Stimulated activated CD8-positive, alpha-beta memory T cell treated with anti-CD3 and anti-CD28 coated beads, Interleukin-15, amount 100 ng/mL, for 4 hours (primary cell): ENCODE measurements around the gene NCMAP.
"Not testable (repeated sequence)": the region's sequence is repeated elsewhere in the genome, so short reads cannot be mapped to it uniquely, and the experiment has no call there.

ENCODE experiments used
- DNase-seq, 2 donors: peaks; one replicate each; pipeline ENCODE4 v3.0.0-alpha.2; 2020; ENCODE audit warnings: low read depth in 2 of 2

Gene NCMAP, protein sequence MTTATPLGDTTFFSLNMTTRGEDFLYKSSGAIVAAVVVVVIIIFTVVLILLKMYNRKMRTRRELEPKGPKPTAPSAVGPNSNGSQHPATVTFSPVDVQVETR

DNA sequence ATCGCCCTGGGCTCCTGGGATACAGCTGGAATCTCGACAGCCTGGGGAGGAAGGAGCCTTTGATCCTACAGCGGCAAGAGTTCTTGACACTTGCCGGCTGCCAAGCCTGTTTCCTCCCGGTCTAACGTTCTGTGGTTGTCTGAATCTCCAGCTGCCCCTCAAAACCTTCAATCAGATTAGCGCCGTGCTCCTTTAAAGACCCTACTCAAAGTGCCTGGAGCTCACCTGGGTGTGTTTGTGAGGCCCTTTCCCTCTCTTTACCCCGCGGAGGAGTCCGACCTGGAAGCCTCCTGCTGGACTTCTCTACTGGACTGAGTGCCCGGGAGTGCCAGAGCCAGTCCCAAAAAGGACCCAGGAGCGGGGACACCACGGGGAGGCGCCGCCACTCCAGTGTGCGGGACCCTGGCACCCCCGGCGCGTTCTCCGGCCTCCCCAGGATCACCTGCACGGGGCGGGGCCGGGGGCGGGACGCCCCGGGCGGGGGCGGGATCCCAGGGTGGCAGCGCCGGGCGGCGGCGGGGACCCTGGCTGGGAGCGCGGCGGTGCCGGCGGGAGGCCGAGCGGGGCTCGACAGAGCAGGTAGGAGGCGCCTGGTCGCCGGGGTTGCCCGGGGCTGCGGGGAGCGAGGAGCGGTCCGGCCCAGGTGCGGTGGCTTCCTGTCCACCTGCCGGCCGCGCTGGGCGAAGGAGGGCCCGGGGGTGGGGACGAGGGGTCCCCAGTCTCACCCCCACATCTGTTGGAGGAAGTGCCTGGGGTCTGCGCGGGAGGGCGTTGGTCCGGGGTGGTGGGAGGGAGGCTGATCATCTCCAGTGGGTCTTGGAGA is at the start of gene NCMAP:
TSS of gene NCMAP (plus strand) at position 497 of the 823 bp plus-strand sequence. CDS start 39,344 bp downstream, outside the sequence.
- DNase-seq, result peak in 1 of 2 donors; percentile 20

DNA sequence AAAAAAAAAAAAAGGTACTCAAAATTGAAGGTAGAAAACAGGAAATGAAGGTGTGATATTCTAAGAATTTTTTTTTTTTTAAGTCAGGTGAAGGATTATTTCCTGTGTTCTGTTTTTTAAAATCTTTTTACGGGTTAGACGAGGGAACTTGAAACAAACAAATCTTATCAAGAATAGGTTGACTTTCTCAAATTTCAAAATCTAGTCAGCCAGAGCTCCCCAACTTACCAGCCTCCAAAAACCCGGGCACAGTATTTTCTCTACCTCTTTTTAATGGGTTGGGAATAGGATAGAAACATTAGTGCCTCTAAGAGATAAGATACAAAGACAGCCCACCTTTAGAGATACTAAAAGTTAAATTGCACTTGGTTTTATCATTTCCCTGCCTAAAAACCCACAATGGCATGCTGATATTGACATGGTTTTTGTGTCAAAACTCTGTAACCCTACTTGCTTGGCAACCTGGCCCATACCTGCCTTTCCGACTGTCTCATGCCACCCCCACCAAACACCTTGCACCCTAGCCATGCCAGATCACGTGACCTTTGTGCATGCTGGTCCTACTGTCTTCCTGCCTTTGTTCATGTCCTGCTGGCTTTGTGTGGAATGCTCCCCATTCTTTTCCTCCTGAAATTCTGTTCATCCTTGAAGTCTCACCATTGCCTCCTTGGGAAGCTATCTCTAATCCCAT is 49.1 kb upstream of the NCMAP start:
- no peak for DNase-seq

DNA sequence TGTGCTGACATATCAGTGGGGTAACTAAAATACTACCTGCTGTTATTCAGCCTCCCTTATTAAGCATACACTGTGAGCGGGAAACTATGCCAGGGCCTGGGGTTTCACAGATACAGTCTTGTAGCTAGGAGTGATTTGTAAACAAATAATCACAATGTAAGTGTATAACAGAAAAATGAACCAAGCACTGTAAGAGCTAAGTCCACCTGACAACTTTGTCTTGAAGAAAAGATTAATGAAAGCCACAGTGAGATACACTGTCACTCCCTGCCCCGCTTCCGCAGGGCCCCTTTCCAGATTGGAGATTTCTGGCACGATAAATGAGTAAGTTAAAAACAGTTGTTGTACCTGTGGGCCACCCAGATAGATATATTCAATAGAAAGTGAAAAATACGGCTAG is 48.5 kb upstream of the NCMAP start:
- DNase-seq, result no peak

DNA sequence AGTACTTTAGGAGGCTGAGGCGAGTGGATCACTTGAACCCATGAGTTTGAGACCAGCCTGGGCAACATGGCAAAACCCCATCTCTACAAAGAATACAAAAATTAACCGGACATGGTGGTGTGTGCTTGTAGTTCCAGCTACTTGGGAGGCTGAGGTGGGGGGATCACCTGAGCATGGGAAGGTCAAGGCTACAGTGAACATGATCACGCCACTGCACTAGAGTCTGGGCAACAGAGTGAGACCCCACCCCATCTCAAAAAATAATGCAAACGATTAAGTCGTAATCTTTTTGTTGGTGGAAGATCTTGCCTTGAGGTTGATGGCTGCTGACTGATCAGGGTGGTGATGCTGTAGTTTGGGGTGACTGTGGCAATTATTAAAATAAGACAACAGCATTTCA is 47.0 kb upstream of the NCMAP start:
- DNase-seq, result no peak

DNA sequence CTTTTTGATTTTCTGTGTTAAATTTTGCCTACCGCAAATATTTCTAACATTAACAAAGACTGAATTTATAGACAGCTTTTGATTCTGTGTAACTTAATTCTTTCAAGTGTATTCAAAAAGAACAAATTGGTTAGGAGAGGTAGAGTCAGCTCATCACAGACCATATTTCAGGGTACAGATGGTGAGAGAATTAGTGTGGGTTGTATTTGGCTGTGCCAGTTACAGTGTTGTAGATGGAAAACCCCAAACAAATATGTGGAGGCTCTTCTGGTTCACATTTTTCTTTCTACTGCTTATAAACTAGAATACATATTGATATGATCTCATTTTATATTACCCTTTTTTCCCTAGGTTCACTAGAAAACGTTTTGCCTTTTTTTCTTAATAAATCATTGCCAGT is 42.2 kb upstream of the NCMAP start:
- DNase-seq, result no peak

DNA sequence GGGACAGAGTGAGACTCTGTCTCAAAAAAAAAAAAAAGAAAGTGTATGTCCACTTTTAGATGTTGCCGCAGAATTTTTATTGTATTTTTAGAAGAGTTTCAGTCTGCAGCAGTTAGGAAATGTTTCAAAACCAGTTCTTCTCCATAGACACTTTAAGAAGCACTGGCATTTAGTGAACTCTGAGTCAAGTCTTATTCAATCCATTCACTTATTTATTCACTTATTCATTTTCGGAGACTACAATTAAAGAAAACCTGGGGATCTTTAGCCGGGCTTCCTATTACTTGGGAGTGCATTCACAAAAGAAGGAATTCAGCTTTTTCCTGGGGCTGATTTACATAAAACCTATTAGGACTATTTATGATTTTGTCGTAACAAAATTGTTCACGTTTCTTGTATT is 40.9 kb upstream of the NCMAP start:
- no peak for DNase-seq

DNA sequence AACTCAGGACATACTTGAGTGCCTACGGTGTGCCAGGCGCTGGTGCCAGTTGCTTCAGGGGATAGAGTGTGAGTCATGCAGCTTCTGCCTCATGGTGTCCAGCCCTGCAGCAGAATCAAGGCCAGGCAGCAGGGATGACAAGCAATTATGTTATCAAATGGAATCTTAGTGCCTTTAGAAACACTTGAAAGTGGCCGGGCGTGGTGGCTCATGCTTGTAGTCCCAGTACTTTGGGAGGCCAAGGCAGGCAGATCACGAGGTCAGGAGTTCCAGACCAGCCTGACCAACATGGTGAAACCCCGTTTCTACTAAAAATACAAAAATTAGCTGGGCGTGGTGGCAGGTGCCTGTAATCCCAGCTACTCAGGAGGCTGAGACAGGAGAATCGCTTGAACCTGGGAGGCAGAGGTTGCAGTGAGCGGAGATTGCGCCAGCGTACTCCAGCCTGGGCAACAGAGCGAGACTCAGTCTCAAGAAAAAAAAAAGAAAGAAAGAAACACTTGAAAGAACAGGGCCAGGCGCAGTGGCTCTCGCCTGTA is 40.1 kb upstream of the NCMAP start:
- DNase-seq, result not testable (repeated sequence)

DNA sequence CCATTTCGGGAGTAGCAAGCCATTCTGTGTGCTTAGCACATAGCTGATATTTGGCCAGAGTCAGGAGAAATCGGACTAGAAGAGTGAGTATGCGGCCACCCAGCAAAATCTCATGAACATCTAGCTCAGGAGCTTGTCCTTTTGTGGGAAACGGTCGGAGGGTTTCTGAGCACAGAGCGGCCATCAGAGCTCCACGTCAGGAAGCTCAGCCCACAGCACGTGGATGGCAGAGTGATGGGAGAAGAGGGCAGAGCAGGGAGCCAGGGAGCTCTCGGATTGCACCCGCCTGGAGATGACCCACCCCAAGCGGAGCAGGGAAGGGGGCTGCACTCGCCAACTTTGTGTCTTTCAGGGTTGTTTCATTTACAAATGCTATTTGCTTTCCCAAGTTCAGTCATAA is 39.4 kb upstream of the NCMAP start:
- no peak for DNase-seq

DNA sequence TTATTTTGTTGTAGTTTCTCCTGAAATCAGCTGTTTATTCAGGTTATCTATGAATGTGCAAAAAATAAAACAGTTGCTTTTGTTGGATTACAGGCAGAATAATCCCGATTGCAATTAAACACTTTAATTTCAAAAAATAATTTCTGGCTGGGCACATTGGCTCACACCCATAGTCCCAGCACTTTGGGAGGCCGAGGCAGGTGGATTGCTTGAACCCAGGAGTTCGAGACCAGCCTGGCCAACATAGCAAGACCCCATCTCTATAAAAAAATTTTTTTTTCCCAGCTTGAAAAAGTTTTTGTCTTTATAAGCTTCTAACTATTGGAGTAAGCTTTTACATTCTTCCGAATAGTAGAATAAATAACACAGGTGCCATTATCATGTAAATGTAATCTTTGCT is 38.0 kb upstream of the NCMAP start:
- DNase-seq, result no peak

DNA sequence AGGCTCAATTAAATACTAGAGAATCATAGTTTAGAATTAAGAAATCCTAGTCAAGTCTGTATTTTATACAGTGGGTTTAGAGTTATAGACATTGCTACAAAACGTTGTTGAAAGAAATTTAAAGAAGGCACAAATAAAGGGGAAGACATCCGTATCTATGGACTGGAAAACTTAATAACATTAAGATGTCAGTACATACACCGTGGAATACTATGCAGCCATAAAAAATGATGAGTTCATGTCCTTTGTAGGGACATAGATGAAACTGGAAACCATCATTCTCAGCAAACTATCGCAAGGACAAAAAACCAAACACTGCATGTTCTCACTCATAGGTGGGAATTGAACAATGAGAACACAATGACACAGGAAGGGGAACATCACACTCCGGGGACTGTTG is 35.6 kb upstream of the NCMAP start:
- not testable (repeated sequence) for DNase-seq

DNA sequence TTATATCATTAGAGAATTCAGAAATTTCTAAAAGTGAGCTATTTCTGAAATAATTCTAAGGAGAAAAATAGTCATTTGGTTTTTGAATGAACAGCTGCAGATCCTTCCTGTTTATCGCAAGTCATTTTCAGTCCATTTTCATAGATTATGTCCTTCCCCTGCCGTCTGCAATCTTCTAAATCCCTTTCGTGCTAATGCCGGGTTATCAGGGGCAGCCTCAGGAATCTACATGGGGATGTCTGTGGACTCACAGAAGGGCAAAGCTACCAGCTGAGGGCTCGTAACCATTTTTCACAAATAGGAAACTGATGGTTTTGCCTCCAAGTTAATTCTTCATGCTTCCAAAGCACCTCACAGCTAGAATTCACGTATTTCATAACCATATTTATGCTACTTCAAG is 30.3 kb upstream of the NCMAP start:
- DNase-seq, result no peak

DNA sequence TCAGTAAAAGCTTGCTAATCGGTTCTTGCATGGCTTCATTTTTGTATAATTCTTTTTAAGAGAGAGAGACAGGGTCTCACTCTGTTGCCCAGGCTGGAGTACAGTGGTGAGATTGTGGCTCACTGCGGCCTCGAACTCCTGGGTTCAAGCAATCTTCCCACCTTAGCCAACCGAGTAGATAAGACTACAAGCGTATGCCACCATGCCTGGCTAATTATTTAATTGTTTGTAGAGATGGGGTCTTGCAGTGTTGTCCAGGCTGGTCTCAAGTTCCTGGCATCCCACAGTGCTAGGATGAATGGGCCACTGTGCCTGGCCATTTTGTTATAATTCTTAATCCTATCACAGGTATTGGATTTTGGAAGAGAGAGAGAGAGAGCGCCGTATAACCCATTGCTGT is 29.8 kb upstream of the NCMAP start:
- no peak for DNase-seq

DNA sequence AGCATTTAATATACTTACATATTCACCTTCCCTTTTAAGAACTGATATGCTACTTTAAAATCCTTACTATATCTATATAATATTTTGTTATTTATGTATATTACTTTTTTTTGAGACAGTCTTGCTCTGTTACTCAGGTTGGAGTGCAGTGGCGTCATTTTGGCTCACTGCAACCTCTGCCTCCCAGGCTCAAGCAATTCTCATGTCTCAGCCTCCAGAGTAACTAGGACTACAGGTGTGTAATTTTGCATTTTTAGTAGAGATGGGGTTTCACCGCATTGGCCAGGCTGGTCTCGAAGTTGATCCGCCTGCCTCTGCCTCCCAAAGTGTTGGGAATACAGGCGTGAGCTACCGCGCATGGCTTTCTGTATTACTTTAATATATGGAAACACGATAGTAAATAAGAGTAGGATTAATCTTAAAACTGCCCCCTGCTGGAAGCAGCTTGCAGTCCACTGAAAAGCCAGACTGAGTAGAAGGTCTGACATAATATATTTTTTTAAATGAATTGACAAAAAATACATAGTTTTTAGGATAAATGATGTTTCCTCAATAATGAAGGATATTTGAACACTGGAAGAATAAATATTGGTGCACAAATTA is 28.8 kb upstream of the NCMAP start:
- DNase-seq, result peak in 1 of 2 donors; percentile 27

DNA sequence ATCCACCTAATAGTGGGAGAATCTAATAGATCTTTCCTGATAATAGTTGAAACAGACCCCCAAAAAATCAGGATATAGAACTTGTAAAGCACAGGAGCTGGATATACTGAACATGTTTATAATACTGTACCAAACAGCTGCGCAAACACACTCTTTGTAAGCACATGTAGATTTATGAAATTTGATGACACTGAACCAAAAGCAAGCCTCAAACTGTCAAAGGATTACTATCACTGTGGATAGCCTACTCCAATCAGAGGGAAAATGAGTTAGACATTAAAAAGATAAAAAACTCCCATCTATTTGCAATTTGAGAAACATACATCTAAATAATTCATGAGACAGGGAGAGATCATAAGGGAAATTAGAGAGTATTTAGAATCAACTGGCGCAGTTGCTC is 27.1 kb upstream of the NCMAP start:
- no peak for DNase-seq

DNA sequence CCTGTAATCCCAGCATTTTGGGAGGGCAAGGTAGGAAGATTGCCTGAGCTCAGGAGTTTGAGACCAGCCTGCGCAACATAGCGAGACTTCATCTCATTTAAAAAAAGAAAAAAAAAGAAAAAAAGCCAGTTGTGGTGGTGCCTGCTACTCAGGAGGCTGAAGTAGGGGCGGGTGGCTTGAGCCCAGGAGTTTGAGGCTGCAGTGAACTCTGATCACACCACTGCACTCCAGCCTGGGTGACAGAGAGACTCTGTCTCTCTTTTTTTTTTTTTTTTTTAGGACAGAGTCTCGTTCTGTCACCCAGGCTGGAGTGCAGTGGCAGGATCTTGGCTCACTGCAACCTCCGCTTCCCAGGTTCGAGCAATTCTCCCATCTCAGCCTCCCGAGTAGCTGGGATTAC is 26.6 kb upstream of the NCMAP start:
- DNase-seq, result not testable (repeated sequence)

DNA sequence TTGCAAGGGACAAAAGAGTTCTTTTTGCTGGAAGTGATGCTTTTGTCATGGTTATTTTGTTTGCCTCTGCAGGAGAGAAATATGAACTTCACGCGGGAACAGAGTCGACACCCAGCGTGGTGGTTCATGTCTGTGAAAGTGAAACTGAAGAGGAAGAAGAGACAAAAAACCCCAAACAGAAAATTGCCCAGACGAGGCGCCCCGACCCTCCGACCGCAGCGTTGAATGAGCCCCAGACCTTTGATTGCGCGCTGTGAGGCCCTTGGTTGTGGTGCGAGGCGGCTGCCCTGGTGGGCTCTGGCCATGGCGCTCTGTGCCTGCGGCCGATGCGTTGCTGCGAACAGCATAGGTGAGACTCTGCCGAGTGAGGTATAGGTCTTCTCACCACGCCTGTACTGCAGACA is 20.9 kb upstream of the NCMAP start:
- DNase-seq, result peak; percentile 42 to 50

DNA sequence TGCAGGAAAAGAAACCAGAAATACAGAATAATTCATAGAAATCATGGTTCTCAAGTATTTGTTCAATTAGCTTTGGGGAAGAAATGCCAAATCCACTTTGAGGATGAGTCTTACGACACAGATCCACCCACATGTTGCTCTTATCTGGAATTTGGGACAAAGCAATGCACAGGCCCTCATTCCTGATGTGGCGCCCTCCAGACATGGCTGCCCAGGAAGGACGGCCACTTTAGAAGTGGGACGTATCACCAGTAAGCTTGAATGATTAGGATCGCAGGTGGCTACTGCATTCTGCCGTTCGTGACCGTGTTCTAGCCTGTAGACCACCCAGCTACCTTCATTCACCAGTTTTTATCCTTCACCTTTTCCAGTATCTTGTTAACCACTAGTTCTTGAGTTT is 20.1 kb upstream of the NCMAP start:
- DNase-seq, result no peak

DNA sequence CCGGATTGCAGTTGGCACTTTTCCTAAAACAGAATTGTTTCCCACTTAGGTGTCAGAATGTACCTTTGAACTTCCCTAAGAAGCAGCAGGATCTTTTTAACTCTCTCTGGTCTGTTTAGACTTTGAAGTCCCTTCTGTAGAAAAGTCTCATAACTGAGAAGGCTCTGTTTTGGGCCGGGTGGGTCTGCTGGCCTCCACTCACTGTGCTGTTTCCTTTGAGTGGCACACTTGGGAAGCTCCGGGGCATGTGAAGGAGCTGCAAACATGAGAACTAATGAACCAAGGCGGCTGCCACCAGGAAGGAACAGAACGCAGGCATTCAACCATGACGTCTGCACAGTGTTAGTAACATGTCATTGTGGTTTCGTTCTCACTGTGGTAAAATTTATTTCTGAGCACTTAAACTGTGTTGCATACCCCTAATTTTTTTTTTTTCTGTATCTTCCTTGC is 19.5 kb upstream of the NCMAP start:
- peak; percentile 41 to 57 for DNase-seq

DNA sequence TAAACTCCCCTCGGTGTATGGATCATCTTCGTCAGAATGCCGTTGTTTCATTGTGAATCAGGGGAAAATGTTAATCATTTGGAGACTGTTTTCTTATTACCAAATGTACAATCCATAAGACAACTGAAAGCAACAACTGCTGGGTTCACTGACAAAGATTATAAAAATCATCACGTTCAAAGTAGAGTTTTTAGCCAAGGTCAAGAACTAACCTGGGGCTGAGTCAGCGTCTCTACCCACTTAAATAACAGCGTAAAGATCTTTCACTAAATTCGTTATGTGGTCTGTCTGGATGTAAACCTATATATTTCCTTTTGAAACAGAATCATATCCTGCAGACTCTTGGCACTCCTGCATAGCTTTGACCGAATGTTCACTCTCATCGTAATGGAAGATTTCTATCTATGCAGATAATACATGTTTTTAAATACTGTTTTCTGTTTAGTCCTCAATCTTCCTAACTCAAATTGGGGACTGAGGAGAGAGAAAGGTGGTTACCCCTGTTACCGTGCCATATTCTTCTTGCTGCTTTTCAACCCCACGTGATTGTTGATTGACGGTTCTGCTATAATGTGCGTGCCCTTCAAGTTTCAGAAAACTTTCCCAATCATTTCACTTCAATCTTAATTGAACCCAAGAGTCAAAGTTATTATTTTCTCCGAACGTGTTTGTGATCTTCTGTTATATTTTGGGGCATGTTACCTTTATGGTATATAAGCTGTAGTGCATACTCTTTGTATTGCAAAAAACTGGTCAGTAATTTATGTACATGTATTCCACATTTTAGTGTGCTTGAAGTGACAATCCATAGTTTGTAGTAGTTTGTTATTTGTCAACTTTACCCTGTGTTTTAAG is 15.6 kb upstream of the NCMAP start:
- no peak for DNase-seq

DNA sequence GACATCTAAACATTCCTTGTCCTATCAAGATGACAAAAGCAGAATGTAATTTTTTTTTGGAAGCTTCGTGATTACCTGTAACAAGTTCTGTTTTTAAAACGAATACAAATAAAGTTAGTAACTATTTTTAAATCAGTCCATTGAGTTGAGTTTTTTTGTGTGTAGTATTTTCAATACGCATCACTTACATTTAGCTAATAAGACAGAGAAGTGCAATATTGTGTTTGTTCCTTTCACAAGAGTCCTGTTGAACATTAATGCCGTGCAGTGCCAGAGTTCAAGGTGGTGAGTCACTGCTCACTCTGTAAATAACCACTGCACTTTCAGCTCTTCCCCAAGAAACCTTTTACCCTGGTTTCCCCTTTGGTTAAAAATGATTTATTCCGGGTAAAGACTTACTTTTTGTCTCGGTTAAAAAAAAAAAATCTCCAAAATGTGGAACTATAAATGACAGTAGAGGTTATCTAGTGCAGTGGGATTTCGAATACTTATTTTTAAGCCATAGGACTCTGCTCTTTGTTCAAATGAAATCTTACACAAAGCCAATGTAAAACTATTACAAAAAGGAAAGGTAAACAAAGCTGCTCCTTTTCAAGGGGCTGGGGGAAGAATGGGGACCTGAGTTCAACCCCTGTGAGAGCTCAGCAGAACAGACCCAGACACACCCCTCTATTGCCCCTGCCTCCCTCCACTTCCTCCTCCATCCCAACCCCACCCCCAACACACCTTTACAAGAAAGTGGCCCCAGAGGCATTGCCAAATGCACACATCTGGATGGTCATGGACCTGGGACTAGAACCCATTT is 14.8 kb upstream of the NCMAP start:
- DNase-seq, result no peak
